ENCODE results near the gene GPR84. TPM values are rescaled to one million over a fixed set of nuclear protein-coding genes. Genes with fewer than 3 reads are reported as not detected.
"Not testable (repeated sequence)": the region's sequence is repeated elsewhere in the genome, so short reads cannot be mapped to it uniquely, and the experiment has no call there.

GPR84 gene
- total RNA-seq, 1 donor from 2014 or later, result 0.22 TPM

DNA sequence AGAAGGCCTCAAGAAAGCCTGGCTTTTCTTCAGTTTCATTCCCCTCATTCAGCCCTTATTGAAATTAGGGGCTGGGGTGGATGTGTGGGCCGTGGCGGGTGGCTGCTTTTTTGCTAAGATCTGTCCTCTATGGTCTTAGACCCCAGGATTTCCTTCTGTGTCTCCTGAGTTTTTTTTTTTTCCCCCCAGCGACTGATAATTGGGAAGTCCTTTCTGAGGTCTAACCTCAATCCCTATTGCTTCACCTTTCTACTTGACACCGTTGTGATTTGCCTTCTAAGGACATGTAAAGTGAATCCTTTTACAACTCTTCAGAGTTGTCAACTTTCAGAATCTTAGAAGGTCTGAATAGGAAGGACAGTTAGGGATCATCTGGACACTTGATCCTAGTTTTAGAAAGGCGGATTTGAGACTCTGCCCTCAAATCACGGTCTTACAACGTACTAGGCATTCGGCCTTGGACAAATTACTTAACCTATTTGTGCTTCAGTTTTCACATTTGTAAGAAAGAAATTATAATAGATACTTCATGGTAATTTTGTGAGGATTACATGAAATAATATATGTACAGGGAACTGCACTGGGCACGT is 4.4 kb downstream of the GPR84 start:
- no peak for DNase-seq (ENCODE audit: missing footprints)
- intact Hi-C loops (cut with DNase I), result loop anchor here (1.0 to 10.0 kb wide), 4 partner anchors 21 to 355 kb away; partner anchors contain the start of genes HOXC8 and HOXC9
- ATAC-seq, result no peak

DNA sequence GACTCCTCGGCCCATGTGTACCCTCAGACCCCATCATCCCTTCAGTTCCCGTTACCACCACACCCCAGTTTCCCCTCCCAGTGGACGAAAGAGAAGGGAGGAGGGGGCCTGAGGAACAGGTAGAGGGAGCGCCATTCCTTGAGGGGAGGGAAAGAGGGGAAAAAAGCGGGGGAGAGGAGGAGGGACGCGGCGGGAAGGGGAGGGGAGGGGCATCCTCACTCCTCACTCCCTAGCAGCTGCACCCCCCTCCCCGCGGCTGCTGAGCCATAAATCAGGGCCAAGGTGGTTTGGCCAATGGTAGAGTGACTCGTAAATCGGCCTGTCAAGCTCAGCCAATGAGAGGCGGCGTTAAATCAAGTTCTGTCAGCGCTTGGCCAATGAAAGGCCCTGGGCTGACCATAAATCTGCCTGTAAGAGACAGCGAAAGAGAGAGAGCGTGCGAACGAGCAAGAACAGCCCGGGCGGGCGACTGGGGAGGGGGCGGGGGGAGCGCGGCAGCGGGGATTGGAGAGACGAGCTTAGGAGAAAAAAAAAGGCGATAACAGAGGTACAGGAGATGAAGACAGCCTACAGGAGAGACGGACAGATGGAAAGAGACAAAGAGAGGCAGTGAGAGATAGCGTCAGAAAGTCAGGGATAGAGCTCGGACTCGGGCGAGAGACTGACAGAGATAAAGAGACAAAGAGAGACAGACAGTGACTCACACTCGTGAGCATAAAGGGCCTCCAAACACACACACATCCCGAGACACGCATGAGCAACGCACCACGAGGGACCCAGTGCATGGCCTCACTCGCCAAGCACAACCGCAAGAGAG is 5.1 kb downstream of the GPR84 start:
- intact Hi-C loops (cut with DNase I), result loop anchor here (1.0 to 2.0 kb wide), 2 partner anchors 20 to 139 kb away; no protein-coding TSS in a partner anchor
- peak; percentile 97 for DNase-seq (ENCODE audit: missing footprints)
- ATAC-seq, result peak; percentile 99

DNA sequence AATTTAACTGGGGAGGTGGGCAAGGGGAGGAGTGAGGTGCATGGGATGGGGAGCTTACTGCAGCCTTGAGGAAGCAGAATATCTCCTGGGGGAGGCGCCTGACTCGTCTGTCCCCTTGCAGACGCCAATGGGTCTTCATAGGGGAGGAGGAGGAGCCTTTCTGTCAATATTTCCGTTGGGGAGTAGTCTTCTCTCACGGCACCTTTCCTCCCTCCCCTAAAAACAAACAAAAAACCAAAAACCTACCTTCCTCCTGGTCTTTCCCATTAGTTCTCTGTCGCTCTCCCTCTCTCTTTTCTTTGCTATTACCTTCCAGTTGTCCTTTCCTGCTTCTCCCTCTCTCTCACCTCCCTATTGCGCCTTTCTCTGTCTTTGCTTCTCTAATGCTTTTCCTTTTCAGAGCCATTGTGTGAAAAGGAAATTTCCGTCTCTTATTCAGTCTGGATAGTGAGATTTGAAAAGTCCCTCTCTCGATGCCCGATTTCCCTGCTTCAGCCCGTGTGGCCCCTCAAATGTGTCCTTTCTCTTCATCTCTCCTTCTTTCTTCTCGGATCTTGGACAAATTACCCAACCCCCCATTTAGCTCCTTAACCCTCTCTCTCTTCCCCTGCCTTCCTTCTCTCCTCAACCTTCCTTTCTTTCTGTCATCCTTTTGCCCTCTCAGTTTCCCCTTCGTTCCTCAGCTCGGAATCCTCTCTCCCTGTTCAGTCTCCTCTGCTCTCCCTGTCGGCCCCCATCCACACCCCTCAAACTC is 5.9 kb downstream of the GPR84 start:
- DNase-seq (ENCODE audit: missing footprints), result no peak

DNA sequence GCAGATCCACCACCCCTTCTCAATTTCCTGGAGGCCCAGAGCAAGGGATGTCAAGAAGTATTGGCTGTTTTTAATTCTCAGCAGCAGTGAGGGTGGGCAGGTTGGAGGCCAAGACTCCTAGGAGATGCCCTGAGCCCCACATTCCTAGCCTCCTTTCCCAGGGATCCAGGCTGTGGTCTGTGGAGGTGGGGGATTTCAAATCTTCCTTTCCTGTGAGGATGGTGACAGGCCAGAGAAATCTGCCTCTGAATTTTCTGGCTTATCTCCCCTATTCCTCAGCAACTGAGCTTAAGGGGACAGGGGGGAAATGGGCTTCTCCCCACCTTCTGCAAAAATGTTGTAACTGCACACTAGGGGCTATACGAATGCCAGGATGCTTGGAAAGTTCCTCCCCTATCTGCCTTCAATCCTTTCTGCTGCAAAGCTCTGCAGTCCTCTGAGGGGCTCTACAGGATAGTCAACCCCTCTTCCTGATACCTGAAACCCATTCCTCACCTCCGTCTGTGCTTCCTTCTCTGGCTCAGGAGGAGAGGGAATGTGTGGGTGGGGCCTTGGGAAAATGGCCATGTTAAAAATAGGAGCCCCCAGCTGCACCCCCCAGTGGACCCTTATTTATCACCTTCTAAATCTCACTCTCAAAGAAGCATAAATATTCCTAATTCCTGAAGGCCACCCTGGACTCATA is 6.6 kb downstream of the GPR84 start:
- ATAC-seq (no peak), DNase-seq (ENCODE audit: missing footprints) (no peak)
- intact Hi-C loops (cut with DNase I), result loop anchor here (2.0 kb wide), 1 partner anchor 19 kb away; no protein-coding TSS in a partner anchor

More for the DNA sequence above, 5.9 kb downstream of the GPR84 start:
- intact Hi-C loops (cut with DNase I), result loop anchor here (2.0 kb wide), 1 partner anchor 20 kb away; no protein-coding TSS in a partner anchor
- ATAC-seq, result no peak

DNA sequence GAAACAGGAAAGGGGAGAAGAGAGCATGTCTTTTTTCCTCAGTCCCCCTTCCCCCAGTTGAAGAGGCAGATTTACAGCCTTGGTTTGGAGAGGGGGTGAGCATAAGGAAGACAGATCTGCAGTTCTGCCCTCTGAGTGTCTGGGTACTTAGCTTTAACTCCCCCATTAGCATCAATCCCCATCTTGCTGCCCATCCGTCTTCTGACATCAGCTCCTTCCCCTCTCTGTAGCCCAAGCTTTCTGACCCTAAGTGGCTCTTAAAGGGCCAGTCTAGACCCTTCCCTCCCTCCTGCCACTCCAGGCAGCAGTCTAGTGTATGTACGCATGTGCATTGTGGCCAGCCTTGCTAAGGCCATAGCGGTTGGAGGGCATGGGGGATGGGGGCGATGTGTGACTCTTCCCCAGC is 7.3 kb downstream of the GPR84 start:
- intact Hi-C loops (cut with DNase I), result no loop called here
- ATAC-seq (no peak), DNase-seq (ENCODE audit: missing footprints) (no peak)

DNA sequence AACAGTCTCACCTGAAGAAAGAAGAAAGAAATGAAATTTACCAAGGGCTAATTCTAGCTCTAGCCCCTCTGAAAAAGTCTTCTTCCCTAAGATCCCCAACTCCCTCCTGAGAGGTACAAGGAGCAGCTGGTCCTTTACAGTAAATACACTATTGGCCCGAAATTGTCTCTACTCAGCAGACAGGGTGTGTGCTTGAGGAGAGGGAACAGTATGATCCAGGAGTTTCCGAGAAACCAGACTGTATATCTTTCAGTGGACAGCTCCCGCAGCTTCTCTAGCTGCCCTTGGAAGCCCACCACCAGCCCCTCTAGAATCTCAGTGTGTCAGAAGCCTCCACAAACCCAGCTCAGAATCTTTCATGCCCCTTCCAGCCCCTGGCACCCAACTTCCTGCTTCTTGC is 8.1 kb downstream of the GPR84 start:
- ATAC-seq, result no peak
- intact Hi-C loops (cut with DNase I), result no loop called here
- DNase-seq (ENCODE audit: missing footprints), result no peak

DNA sequence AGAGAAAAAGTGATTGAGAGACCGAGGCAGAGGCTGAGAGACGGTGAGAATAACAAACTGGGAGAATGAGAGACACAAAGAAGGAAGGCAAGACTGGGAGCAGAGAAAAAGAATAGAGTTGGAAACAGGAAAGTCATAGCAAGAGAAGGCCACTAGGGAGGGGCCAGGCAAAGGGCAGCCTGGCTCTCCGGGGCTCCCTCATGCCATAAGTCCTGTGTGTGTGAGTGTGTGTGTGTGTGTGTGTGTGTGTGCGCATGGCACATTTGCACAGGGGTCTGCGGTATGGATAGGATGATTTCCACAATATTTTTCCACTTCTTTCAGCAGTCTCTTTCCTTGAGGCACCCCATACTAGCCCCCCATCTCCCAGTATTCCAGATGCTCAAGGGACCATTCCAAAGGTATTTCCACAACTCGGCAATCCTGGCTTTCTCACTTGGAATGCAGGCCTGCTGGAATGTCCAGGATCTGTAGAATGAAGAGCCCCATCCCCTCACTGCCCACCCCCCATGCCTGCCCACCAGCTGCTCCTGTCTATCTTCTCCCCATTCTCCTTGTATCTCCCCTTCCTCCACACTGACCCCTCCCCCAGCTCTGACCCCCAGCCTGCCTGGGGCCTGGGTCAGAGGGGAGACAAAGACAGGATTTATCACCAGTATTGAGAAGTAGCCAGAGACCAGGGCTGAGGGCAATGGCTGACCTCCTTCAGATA is 9.0 kb downstream of the GPR84 start:
- DNase-seq (ENCODE audit: missing footprints) (no peak), ATAC-seq (no peak)
- intact Hi-C loops (cut with DNase I), result no loop called here

DNA sequence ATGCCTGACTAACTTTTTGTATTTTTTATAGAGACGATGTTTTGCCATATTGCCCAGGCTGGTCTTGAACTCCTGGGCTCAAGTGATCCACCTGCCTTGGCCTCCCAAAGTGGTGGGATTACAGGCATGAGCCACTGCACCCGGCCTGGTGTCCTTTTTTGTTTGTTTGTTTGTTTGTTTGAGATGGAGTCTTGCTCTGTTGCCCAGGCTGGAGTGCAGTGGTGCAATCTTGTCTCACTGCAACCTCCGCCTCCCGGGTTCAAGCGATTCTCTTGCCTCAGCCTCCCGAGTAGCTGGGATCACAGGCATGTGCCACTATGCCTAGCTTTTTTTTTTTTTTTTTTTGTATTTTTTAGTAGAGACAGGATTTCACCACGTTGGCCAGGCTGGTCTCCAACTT is 10.0 kb downstream of the GPR84 start:
- ATAC-seq; DNase-seq (ENCODE audit: missing footprints); intact Hi-C loops (cut with DNase I): not testable (repeated sequence)

DNA sequence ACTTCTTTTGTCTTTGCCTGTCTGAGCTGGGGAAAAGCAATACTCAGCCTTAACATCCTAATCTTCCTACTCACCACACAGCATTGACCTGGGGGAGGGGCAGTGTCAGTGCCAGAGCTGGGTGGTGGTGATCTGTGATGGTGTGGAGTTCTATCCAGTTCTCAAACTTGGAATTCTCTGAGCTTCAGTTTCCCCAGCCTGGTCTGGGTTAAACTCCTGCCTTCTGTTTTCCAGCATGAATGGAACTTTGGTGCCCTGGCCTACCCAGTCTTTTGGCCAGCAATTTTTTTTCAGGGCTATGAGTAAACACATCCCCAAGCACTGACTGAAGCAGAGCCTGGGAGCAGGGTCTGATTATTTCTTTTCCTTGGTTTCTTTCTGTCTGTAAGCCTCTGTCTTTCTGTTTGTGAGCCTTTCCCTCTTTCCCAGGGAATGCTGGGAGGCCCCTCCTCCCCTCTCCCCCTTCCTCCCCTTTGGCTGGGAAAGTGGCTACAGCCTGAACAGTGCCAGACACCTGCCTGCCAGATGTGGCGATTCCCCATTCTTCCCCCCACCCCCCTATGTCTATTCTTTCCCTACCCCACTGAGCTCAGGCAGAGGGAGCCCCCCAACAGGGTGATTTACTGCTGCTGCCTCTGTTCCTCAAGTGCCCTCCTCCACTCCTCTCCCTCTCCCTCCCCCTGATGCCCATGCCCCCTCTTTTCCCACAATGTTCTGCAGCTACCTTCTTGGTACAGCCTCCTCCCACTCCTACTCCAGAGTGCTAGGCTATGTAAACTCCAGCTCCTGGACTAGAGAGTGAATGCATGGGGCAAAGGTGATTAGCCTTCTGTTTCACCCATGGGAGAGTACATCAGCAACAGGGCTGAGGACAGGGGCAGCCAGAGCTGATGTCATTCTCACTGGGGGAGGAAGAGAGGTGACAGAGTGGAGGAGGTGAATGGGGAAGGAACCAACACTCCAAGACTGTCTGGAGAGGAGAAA is 11.1 kb downstream of the GPR84 start:
- no peak for DNase-seq (ENCODE audit: missing footprints)
- ATAC-seq, result peak; percentile 45
- intact Hi-C loops (cut with DNase I), result no loop called here

DNA sequence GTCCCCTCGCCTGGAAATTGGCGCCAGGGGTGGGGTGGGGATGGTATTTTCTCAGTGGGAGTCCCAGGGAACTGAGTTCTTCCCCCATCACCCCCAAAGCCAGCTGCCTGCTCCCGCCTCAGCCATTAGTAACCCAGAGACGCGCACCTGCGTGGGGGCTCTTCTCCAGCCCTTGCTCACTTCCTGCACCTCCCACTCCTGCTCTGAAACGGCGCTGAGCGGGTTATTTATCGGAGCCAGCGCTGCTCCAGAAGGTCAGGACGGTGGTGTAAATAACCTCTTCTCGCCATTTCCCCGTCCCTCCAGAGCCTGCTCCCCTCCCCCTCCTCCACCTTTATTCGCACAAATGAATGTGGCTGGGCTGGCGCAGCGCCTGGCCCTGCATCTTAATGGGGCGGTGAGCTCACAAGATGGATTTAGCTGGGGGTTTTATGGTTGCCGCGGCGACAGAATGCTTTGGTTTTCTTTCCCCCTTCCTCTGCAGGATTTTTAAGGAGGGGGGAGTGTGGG is 12.2 kb downstream of the GPR84 start:
- ATAC-seq (peak; percentile 49), DNase-seq (ENCODE audit: missing footprints) (no peak)
- intact Hi-C loops (cut with DNase I), result no loop called here

DNA sequence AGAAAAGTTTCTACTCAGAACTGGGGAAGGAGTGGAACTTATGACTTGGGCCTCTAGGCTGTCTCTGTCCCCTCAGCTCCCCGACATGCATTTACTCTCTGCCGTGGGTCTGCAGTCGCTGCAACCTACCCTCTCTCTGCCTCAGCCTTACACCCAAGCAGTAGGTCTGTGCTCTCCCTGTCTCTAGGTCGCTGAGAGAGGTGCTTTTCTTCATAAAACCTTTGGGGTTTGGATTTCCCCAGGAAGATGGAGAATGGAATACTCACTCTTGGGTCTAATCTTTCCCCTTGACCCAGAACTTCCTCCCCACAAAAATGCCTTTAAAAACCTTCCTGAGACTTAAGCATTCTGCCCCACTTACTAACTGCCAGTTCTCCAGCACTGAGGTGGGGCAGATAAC is 12.9 kb downstream of the GPR84 start:
- intact Hi-C loops (cut with DNase I), result no loop called here

DNA sequence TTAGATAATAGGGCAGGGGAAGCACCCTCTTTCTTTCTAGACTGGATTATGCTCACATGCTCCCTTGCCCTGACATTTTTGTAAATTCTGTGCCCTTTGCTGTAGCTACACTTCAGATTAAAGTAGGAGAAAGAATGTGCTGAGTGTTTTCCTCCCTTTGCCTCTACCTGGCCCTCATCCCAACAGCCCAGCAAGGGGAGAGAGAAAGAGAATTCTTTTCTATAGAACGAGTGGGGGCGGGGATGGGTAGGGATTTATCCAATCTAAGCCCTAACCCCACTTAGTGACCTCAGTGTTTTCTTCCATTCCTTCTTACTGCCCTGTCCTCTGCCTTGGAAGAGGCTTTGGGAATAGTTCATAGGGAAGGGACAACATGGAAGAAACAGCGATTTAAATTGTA is 13.5 kb downstream of the GPR84 start:
- no peak for DNase-seq (ENCODE audit: missing footprints)
- ATAC-seq, result no peak
- intact Hi-C loops (cut with DNase I), result no loop called here

More for the DNA sequence above, 12.9 kb downstream of the GPR84 start:
- no peak for DNase-seq (ENCODE audit: missing footprints)
- no peak for ATAC-seq

DNA sequence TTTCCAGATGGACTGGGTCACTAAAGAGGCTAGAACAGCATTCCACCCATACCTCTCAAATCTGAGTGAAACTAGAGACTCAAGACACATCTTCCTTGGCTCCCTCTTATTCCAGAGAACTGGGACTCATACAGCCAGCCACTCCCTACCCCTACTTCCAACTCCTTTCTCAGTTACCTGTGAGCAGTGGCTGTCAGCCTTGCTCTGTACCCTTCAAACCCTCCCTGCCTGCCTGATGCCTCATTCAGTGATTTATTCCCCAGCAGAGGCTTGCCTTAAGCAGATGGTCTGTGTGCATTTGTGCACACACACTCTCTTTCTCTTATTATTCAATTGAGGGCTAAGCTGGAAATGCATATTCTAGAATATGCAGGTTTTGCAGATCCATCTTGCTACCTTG is 14.6 kb downstream of the GPR84 start:
- intact Hi-C loops (cut with DNase I), result no loop called here
- no peak for ATAC-seq
- no peak for DNase-seq (ENCODE audit: missing footprints)

DNA sequence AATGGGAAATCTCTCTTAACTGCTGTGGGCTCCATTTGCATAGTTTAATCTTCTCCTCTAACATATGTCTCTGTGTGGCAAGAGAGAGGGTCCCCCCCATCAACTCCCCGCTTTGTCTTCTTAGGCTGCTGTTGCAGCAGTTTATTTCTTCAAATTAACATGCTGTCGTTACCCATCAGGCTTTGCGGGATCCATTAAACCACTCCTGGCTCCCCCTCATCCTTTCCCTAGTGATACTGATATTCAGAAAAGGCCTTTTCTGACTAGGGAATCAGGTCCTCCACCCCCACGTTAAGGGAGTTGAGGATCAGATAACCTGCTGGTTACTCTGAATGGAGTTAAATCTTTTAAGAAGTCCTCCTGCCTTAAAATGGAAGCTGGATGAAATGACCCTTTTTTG is 15.2 kb downstream of the GPR84 start:
- intact Hi-C loops (cut with DNase I), result no loop called here
- ATAC-seq (no peak), DNase-seq (ENCODE audit: missing footprints) (no peak)

DNA sequence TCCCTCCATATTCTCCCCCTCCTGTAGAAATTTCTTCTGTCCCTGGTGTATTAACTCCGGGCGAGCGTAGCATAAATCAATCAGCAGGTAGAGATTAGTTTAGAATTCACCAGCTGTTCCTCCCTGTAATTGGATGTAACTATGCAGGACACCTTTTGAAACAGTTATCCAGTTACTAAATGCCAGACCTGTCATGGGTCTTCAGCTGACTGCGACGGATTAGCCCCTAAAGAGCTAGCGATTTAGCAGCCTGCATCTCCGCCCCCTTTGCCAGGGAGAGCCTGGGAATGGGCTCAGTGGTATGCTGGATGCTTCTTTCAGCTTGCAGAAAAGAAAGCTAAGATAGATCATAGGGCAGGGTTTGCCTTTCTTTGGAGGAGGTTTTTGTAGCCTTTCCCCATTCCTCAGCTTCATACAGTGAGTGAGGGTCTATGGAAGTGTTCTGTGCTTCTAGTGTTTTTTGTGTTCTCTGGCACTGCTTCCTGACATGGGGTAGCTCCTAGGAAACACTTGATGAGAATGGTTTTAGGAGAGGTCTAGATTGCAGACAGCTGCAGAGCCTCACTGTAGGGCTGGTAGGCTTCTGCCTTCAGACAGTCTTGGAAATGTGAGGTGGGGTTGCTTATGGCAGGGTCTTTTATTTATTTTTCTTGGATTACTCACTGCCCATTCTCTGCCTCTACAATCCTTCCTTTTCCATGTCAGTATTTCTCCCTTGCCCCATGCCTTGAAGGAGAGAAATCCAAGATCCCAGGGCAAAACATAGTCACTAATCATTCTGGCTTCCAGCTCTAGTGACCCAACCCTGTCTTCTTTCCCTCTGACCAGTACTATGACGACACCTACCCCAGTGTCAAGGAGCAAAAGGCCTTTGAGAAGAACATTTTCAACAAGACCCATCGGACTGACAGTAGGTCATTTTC is 22.6 kb downstream of the GPR84 start:
- intact Hi-C loops (cut with DNase I), result no loop called here
- ATAC-seq (no peak), DNase-seq (ENCODE audit: missing footprints) (no peak)

DNA sequence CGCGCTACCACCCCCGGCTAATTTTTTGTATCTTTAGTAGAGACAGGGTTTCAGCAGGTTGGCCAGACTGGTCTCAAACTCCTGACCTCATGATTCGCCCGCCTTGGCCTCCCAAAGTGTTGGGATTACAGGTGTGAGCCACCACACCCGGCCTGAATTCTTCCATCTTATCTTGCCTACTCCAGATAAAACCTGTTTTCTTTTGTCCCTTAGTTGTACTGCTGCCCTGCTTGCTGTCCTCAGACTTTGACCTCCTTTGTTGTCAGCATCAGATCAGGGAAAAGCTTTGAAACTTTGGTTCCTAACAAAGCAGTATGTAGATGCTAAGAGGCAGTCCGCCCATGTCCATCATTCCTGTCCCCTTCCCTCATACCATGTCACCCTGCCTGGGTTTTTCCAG is 23.4 kb downstream of the GPR84 start:
- intact Hi-C loops (cut with DNase I), result no loop called here
- DNase-seq (ENCODE audit: missing footprints) (no peak), ATAC-seq (no peak)
